Measurements from ENCODE around the gene ADAMTS6. TPM values are rescaled to one million over a fixed set of nuclear protein-coding genes. Genes with fewer than 3 reads are reported as not detected.
"Not testable (repeated sequence)": the region's sequence is repeated elsewhere in the genome, so short reads cannot be mapped to it uniquely, and the experiment has no call there.

The ADAMTS6 gene
- total RNA-seq, 4 donors from 2014 or later, result 2.6 to 25.2 (median 12.3) TPM

- no peaks in the 10 kb centered on the region for H3K27me3 ChIP-seq
- H3K27ac ChIP-seq, result no peak overlapping the region
- no peaks in the 10 kb centered on the region for H3K4me1 ChIP-seq
- no peak overlapping the region for H3K4me3 ChIP-seq
- no peaks in the 10 kb centered on the region for H3K9me3 ChIP-seq
- no peak for ATAC-seq
- no peak for TF ChIP-seq CTCF (IDR thresholded peaks at IDR 0.05)
- TF ChIP-seq POLR2AphosphoS5 (IDR thresholded peaks at IDR 0.05), result no peak
- TF ChIP-seq EP300 (IDR thresholded peaks at IDR 0.05), result no peak
- TF ChIP-seq POLR2A (IDR thresholded peaks at IDR 0.05), result no peak
- H3K36me3 ChIP-seq, result no peaks in the 10 kb centered on the region
These were observed 290.1 kb downstream of the ADAMTS6 start for GRCh38 chr5:65191554-65192135.

- Histone ChIP-seq H3K27me3 (no peaks in the 10 kb centered on the region), H3K4me3 (no peak overlapping the region), H3K4me1 (no peaks in the 10 kb centered on the region), H3K36me3 (no peaks in the 10 kb centered on the region), H3K27ac (no peak overlapping the region), H3K9me3 (no peaks in the 10 kb centered on the region)
- ATAC-seq, result peak; percentile 76
- TF ChIP-seq CTCF (IDR thresholded peaks at IDR 0.05) (no peak), POLR2AphosphoS5 (IDR thresholded peaks at IDR 0.05) (peak; percentile 71), EP300 (IDR thresholded peaks at IDR 0.05) (no peak), POLR2A (IDR thresholded peaks at IDR 0.05) (no peak)
- WGBS, 2 donors (ENCODE audit: low coverage in 1 of 2), result 63 to 79% methylated on average over 3 of the region's 3 CpGs
These were observed 291.2 kb downstream of the ADAMTS6 start for GRCh38 chr5:65190328-65191053.

GRCh38 chr5:65186646-65187227, 295.0 kb downstream of the ADAMTS6 start:
- no peak for TF ChIP-seq POLR2A (IDR thresholded peaks at IDR 0.05)
- TF ChIP-seq EP300 (IDR thresholded peaks at IDR 0.05), result no peak
- no peak for TF ChIP-seq POLR2AphosphoS5 (IDR thresholded peaks at IDR 0.05)
- no peak for TF ChIP-seq CTCF (IDR thresholded peaks at IDR 0.05)
- no peak for ATAC-seq
- Histone ChIP-seq H3K27ac (no peak overlapping the region), H3K4me3 (no peak overlapping the region), H3K4me1 (no peaks in the 10 kb centered on the region), H3K9me3 (no peaks in the 10 kb centered on the region), H3K27me3 (no peaks in the 10 kb centered on the region), H3K36me3 (no peaks in the 10 kb centered on the region)
- WGBS, 2 donors (ENCODE audit: low coverage in 1 of 2), result 65 to 81% methylated on average over 2 of the region's 2 CpGs

GRCh38 chr5:65185468-65185867, 296.3 kb downstream of the ADAMTS6 start:
- Histone ChIP-seq H3K4me1 (no peaks in the 10 kb centered on the region), H3K9me3 (no peaks in the 10 kb centered on the region), H3K27ac (no peak overlapping the region), H3K36me3 (no peaks in the 10 kb centered on the region), H3K4me3 (no peak overlapping the region), H3K27me3 (no peaks in the 10 kb centered on the region)
- ATAC-seq, result no peak
- TF ChIP-seq EP300 (IDR thresholded peaks at IDR 0.05) (no peak), POLR2A (IDR thresholded peaks at IDR 0.05) (no peak), CTCF (IDR thresholded peaks at IDR 0.05) (no peak), POLR2AphosphoS5 (IDR thresholded peaks at IDR 0.05) (no peak)
- 100% methylated on average over 1 of the region's 1 CpG for WGBS, 2 donors (ENCODE audit: low coverage in 1 of 2)

- Histone ChIP-seq H3K4me1 (no peaks in the 10 kb centered on the region), H3K9me3 (no peaks in the 10 kb centered on the region), H3K36me3 (no peaks in the 10 kb centered on the region), H3K4me3 (no peak overlapping the region), H3K27me3 (no peaks in the 10 kb centered on the region), H3K27ac (no peak overlapping the region)
- no peak for ATAC-seq
- 54 to 86% methylated on average over 3 to 5 of the region's 5 CpGs for WGBS, 2 donors (ENCODE audit: low coverage in 1 of 2)
- no peak for TF ChIP-seq POLR2A (IDR thresholded peaks at IDR 0.05)
- TF ChIP-seq EP300 (IDR thresholded peaks at IDR 0.05), result no peak
- TF ChIP-seq POLR2AphosphoS5 (IDR thresholded peaks at IDR 0.05), result no peak
- no peak for TF ChIP-seq CTCF (IDR thresholded peaks at IDR 0.05)
These were observed 296.9 kb downstream of the ADAMTS6 start for GRCh38 chr5:65184780-65185179.

- not testable (repeated sequence) for H3K9me3 ChIP-seq, H3K36me3 ChIP-seq, H3K27me3 ChIP-seq, H3K4me3 ChIP-seq, ATAC-seq, H3K4me1 ChIP-seq, H3K27ac ChIP-seq
- WGBS, 2 donors (ENCODE audit: low coverage in 1 of 2), result 95 to 98% methylated on average over 6 to 7 of the region's 18 CpGs
These were observed 307.5 kb downstream of the ADAMTS6 start for GRCh38 chr5:65174231-65174630.
